NK-92 (cell line): ENCODE measurements around the gene TIMP4.

Experiments used
- DNase-seq: peaks from one replicate; lab custom pipeline; 2025; ENCODE audit not compliant: unreplicated experiment; lab: John Stamatoyannopoulos, UW

Gene TIMP4

GRCh38 chr3:12186046-12186445 is 27.3 kb upstream of the TIMP4 start:
- no peak for DNase-seq

GRCh38 chr3:12185172-12185710 is 26.5 kb upstream of the TIMP4 start:
- DNase-seq = no peak

- no peak for DNase-seq
Measured at GRCh38 chr3:12184541-12184940, 25.8 kb upstream of the TIMP4 start.

GRCh38 chr3:12182687-12183441 is 24.2 kb upstream of the TIMP4 start:
- DNase-seq = no peak

DNA sequence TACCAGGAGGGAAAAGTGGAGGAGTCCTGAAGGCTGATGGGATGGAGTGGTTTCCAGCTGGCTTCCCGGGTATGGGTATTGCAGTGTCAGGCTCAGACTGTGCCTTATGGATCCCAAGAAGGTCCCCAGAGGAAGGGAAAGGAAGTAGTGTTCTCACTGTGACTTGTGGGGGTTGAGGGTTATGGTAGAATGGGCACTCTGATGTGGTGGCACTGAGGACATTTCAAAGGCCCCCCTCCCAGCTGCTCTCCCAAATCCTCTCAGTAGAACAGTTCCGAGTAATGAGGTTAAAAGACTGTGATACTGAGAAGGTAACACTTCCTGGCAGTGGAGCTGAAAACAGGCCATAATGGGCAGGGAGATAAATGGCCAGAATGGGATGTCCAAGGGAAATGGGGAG is 23.1 kb upstream of the TIMP4 start:
- no peak for DNase-seq

- no peak for DNase-seq
Measured at GRCh38 chr3:12181301-12181700, 22.6 kb upstream of the TIMP4 start.

DNA sequence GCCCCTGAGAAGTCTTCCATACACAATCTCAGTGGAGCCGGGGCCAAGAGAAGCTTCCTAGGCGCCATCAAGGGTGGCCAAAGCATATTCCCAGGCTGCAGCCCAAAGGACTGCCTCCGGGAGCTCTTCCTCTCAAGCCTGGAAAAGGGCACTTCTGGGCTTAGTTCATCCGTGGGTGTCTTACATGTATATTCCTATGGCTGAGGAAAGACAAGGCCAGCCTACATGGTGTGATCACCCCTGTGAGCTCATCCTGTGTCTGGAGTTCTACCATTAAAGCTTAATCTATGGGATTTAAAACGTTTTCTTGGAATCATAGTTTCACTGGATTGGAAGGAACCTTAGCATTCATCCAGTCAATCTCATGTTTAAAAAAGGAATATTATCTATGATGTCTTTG is 21.9 kb upstream of the TIMP4 start:
- no peak for DNase-seq

DNA sequence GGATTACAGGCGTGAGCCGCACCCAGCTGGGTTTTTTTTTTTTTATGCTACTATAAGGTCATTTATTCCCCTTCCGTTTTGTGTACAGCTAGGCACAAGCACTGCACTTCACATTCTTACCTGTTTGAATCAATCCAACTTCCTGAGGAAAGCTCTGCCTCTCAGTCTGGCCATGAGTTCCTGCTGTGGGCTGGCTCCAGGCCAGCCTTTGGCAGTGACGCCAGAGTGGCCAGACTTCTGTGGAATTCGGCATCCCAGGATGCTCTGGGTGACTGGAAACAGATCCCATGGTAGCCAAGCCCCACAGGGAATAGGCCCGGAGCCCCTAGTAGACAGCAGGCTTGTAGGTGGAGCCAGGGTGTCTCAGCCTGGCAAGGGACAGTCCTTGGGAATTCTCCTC is 21.5 kb upstream of the TIMP4 start:
- no peak for DNase-seq

DNA sequence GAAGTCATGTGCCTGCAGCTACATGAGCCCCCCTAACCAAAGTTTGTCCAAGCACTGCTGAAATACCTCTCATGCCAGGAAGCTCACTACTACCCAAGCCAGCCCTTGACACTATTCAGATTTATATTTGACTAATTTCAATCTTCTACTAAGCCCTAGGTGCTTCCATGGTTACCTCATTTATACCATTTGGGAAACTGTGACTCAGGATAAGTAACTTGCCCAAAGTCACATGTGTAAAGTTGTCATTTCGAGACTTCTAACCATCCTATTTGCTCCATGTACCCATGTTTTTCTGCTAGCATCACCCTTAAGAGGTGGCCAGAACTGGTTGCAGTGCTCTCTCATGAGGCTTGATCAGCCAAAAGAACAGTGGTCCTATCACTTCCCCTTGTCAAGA is 20.7 kb upstream of the TIMP4 start:
- no peak for DNase-seq

GRCh38 chr3:12178091-12178820 is 19.5 kb upstream of the TIMP4 start:
- DNase-seq = no peak

DNA sequence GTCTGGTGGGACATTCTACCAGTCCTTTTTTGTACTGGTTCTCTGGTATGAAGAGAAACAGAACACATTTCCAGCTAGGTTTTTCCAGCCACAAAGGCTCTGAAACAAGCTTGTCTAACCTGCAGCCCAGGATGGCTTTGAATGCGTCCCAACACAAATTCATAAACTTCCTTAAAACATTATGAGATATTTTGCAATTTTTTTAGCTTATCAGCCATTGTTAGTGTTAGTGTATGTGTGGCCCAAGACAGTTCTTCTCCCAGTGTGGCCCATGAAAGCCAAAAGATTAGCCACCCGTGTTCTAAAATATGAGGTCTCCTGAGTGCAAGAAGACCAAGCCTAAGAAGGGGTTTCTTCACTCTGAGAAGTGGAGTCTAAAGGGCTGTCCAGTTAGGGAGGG is 18.4 kb upstream of the TIMP4 start:
- no peak for DNase-seq

DNA sequence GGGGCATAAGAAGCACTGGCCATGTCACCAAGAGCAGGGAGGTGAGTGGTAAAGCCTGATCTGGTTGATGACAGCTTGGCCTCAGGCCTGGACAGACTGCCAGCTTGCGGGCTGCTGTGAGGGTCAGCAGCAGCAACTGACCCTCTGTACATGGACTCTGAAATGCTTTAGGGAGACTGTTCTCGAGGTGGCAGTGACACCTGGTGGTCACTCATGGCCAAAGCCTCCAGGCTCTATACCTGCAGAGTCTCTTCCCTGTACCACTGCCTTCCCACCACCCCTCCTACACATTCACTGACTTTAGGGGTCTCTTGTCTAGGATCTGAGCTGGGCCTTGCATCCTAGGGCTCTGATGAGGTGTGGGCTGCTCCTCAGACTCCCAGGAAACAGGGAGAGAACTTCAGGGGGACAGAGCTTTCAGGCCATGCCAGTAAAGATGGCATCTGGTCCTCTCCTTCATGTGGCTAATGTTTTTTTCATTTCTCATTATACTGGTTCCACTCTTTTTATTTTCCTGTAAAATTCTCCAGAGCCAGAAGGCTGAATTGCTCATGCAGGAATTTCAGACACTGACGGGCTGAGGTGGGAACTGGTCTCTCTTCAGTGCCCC is 17.2 kb upstream of the TIMP4 start:
- no peak for DNase-seq

GRCh38 chr3:12175137-12175593 is 16.5 kb upstream of the TIMP4 start:
- DNase-seq = no peak

DNA sequence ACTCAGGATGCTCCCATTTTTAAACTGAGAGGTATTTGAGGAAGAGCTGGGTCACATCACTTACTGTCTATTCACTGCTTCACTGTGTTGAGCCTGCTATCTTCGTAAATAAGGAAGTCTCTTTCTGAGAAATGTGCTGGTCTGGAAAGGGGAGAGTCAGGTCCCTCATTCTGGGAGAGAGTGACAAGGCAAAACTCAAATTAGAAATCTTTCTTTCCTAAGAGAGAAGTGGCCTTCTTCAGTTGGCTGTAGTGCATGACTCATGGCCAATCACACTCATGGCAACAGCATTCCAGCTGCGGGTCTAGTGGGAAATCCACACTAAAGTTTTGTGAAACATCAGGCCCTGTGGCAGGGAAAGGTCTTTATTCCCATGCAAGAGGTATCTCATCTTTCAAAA is 11.5 kb upstream of the TIMP4 start:
- no peak for DNase-seq

GRCh38 chr3:12165909-12166308 is 7.2 kb upstream of the TIMP4 start:
- DNase-seq = no peak

GRCh38 chr3:12159227-12159601 is 502 bp upstream of the TIMP4 start:
- DNase-seq = no peak

- no peak for DNase-seq
Measured at GRCh38 chr3:12157026-12157425, 1.7 kb downstream of the TIMP4 start.

GRCh38 chr3:12155828-12156227 is 2.9 kb downstream of the TIMP4 start:
- DNase-seq = no peak

DNA sequence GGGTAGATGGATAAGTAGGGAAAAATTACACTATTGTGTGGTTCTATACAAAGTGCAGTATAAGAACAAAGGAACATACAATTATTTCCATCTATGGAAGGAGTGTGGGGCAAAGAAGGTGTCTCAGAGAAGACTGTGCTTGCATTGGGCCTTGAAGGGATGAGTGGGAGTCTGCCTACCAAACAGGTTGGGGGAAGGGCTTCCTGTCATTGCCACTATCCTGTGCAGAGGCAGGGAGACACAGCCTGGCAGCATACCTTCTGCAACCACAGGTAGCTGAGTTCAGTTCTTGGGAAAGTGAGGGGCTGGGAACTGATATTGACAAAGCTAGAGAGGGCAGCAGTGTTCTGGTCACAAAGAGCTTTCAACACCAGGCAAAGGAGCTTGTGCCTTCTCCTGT is 3.4 kb downstream of the TIMP4 start:
- no peak for DNase-seq

DNA sequence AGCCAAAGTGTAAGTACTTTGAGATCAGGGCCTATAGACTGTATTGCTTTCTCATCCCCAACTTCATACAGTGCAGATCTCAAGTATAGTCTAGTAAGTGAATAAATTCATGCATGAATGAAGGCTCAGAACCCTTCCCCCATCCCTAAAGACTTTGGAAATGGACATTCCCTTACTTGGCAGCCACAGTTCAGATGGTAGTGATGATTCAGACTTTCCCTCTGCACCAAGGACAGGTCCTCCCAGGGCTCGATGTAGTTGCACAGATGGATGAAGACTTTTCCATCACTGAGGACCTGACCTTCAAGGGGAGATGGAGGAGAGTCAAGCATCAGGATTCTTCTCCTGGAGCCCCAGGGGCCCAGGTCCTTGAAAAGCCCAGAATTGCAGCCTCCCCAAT is 4.6 kb downstream of the TIMP4 start:
- DNase-seq = no peak

- no peak for DNase-seq
Measured at GRCh38 chr3:12150112-12150511, 8.6 kb downstream of the TIMP4 start.

DNA sequence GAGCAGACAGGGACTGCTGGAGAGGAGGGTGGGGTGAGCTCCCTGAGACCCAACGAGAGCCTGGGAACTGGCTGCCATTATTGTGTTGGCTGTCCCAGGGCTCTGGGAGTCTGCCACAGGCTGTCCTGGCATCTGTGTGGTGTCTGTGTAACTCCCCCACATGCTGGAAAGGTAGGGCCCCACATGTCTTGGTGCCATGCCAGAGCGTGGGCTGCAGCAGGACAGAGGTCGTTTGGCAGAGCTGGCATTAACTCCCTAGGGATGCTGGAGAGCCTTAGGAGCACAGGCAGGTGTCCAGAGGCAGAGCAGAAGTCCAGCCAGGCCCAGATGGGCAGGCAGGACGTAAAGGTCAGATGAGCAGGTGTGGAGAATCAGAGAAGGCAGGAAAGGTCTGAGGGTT is 9.7 kb downstream of the TIMP4 start:
- DNase-seq = no peak
